Measurements from ENCODE around the gene DENND5B.
A peak's percentile ranks its signal among the peaks of the same experiment; 100 is the strongest.

DENND5B gene

DNA sequence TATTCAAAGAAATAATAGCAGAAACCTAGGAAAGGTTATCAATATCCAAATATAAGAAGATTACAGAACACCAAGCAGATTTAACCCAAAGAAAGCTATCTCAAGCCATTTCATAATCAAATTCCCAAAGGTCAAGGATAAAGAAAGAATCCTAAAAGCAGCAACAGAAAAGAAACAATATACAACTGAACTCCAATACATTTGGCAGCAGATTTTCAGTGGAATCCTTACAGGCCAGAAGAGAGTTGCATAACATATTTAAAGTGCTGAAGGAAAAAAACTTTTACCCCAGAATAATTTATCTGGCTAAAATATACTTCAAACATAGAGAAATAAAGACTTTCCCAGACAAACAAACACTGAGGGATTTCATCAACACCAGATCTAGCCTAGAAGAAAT lies 54.3 kb downstream of the DENND5B start:
- TF ChIP-seq, protein P1, sequence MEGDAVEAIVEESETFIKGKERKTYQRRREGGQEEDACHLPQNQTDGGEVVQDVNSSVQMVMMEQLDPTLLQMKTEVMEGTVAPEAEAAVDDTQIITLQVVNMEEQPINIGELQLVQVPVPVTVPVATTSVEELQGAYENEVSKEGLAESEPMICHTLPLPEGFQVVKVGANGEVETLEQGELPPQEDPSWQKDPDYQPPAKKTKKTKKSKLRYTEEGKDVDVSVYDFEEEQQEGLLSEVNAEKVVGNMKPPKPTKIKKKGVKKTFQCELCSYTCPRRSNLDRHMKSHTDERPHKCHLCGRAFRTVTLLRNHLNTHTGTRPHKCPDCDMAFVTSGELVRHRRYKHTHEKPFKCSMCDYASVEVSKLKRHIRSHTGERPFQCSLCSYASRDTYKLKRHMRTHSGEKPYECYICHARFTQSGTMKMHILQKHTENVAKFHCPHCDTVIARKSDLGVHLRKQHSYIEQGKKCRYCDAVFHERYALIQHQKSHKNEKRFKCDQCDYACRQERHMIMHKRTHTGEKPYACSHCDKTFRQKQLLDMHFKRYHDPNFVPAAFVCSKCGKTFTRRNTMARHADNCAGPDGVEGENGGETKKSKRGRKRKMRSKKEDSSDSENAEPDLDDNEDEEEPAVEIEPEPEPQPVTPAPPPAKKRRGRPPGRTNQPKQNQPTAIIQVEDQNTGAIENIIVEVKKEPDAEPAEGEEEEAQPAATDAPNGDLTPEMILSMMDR (conservative IDR thresholded peaks at IDR 0.05) = no peak
- H3K27ac ChIP-seq = no peak overlapping the region

DNA sequence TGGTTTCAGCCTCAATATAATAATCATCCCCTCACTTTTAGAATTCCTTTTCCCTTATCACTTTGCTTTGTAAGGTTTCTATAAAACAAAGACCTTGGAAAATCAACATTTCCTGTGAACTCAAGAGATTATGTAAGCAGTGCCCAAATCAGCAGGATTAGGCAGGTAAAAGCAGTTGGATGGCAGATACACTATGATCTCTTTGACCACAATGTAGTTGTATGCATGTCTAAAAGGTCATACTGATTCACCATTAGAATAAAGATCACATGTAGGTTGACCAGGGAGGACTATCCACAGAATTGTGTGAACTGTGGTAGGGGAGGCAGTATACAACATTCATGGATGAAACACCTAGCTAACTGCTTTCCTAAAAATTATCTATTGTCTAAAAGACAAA lies 57.5 kb downstream of the DENND5B start:
- no peak overlapping the region for H3K27ac ChIP-seq
- TF ChIP-seq, protein P1 (conservative IDR thresholded peaks at IDR 0.05) = no peak

DNA sequence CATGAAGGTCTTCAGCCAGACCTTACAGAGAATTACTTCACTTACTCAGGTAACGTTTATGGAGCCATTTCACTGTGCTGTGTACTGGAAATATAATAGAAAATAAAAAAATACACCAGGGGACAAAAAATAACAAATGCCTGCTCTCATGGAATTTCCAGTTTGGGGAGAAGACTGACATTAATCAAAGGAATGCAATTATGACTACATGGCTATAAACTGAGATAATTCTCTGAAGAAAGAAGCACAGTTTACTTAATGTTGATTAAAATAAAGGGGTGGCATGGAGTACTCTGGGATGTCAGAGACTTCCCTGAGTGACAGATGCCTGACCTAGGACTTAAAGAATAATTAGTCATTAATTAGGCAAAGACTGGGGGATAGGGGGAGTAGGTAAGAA lies 59.0 kb downstream of the DENND5B start:
- H3K27ac ChIP-seq = no peak overlapping the region
- TF ChIP-seq, protein P1 (conservative IDR thresholded peaks at IDR 0.05) = no peak

DNA sequence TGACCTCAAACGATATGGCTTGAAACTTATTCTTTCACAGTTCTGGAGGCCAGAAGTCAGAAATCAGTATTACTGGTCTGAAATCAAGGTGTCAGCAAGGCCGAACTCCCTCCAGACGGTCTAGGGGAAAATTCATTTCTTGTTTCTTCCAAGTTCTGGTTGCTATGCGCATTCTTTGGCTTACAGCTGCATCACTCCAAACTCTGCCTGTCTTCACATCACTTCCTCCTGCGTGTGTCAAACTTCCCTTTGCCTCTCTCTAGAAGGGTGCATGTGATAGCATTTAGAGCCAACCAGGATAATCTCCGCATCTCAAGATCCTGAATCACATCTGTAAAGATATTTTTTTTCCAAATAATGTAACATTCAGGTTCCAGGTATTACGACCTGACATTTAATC lies 62.8 kb downstream of the DENND5B start:
- TF ChIP-seq, protein P1 (conservative IDR thresholded peaks at IDR 0.05) = no peak

DNA sequence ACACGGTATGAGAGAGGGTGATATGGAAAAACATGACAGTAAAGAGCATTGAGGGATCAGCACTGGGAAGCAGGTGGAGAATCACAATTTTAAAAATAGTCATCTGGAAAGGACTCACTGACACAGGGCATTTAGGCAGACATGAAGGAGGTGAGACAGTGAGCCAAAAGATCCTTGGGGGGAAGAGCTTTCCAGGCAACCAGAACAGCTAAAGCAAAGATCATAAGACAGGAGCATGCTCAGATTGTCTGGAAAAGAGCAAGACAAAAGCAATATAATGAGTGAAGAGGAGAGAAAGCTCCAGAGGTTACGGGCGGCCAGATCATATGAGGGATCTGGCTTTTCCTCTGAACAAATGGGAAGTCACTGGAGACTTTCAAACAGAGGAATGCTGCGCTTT lies 63.9 kb downstream of the DENND5B start:
- TF ChIP-seq, protein P1 (conservative IDR thresholded peaks at IDR 0.05) = no peak
- no peak overlapping the region; the same call in 1 of the 2 replicates for H3K27ac ChIP-seq

More for the DNA sequence above, 62.8 kb downstream of the DENND5B start:
- H3K27ac ChIP-seq = no peak overlapping the region

DNA sequence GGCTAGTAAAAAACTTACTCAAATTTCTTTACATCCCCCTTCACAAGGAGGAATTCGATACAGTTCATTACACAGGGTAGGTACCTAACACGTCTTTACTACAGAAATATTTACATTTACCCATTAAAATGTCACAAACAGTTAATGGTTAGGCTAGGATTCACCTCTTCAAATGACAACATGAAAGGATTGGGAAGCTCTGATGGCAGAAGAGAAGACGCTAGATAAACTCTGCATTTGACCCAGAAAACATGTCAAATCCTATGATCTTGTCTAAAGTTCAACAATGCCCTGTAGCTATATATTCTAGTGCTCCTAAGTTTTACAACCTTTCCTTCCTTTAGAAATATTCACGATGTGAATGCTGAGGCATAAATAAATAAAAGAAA lies 64.8 kb downstream of the DENND5B start:
- TF ChIP-seq, protein P1 (conservative IDR thresholded peaks at IDR 0.05) = no peak

DNA sequence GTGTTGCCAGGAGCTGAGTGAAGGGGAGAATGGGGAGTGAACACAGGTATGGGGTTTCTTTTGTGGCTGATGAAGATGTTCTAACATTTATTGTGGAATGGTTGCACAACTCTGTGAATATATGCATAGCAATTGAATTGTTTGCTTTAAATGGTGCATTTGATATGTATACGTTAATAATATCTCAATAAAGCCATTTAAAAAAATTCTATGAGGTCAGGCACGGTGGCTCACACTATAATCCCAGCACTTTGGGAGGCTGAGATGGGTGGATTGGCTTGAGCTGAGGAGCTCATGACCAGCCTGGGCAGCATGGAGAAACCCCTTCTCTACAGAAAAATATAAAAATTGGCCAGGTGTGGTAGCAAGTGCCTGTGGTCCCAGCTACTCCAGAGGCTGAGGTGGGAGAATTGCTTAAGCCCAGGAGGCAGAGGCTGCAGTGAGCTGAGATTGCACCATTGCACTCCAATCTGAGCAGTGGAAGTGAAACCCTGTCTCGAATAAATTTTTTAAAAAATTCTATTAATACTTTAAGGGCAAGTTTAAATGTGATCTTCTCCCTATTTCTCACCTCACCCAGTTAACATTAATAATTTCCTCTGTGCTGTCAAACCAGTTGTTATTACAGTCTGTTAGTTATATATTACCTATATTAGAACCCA lies 65.3 kb downstream of the DENND5B start:
- peak overlapping the region; percentile 18 for H3K27ac ChIP-seq
- TF ChIP-seq, protein P1 (conservative IDR thresholded peaks at IDR 0.05) = no peak

More for the DNA sequence above, 64.8 kb downstream of the DENND5B start:
- peak overlapping the region; percentile 18 for H3K27ac ChIP-seq
